Renal pelvis (tissue), 4 donors: ENCODE results near the gene PNPLA7. TPM values are rescaled to one million over a fixed set of nuclear protein-coding genes. Genes with fewer than 3 reads are reported as not detected.
"Not testable (repeated sequence)": the region's sequence is repeated elsewhere in the genome, so short reads cannot be mapped to it uniquely, and the experiment has no call there.

Experiments used
- DNase-seq: peaks from one replicate; pipeline ENCODE4 v3.0.0-alpha.2; 2013
- polyA plus RNA-seq, 3 donors: library from polyadenylated mRNA; unstranded; fragments of 120-200 nt; gene quantifications; one replicate each; pipeline ENCODE4 v1.2.1, GENCODE V29; 2013; ENCODE audit not compliant: insufficient read length in 3 of 3

PNPLA7 gene
- polyA plus RNA-seq, 3 donors: 2.0 to 4.0 (median 3.1) TPM

GRCh38 chr9:137543237-137543963 is 6.8 kb downstream of the PNPLA7 start:
- DNase-seq: no peak

GRCh38 chr9:137542486-137542885 is 7.7 kb downstream of the PNPLA7 start:
- DNase-seq: no peak

GRCh38 chr9:137540536-137540935 is 9.7 kb downstream of the PNPLA7 start:
- no peak for DNase-seq

- no peak for DNase-seq
Observed at GRCh38 chr9:137538058-137538457, 12.1 kb downstream of the PNPLA7 start.

- DNase-seq: not testable (repeated sequence)
Observed at GRCh38 chr9:137536594-137537131, 13.5 kb downstream of the PNPLA7 start.

GRCh38 chr9:137535120-137535428 is 15.1 kb downstream of the PNPLA7 start:
- DNase-seq: no peak

GRCh38 chr9:137534256-137535119 is 15.7 kb downstream of the PNPLA7 start:
- peak; percentile 69 for DNase-seq

GRCh38 chr9:137532891-137533468 is 17.2 kb downstream of the PNPLA7 start:
- DNase-seq: not testable (repeated sequence)

- no peak for DNase-seq
Observed at GRCh38 chr9:137531099-137531765, 19.0 kb downstream of the PNPLA7 start.

- DNase-seq: no peak
Observed at GRCh38 chr9:137530331-137530730, 19.9 kb downstream of the PNPLA7 start.

- no peak for DNase-seq
Observed at GRCh38 chr9:137524981-137525317, 25.3 kb downstream of the PNPLA7 start.

- DNase-seq: no peak
Observed at GRCh38 chr9:137524161-137524980, 25.8 kb downstream of the PNPLA7 start.

GRCh38 chr9:137522746-137523455 is 27.3 kb downstream of the PNPLA7 start:
- no peak for DNase-seq

GRCh38 chr9:137521405-137521985 is 28.7 kb downstream of the PNPLA7 start:
- DNase-seq: no peak

- no peak for DNase-seq
Observed at GRCh38 chr9:137520614-137521404, 29.4 kb downstream of the PNPLA7 start.

GRCh38 chr9:137519553-137519952 is 30.6 kb downstream of the PNPLA7 start:
- no peak for DNase-seq

GRCh38 chr9:137518661-137519459 is 31.3 kb downstream of the PNPLA7 start:
- not testable (repeated sequence) for DNase-seq

- no peak for DNase-seq
Observed at GRCh38 chr9:137516144-137516917, 33.9 kb downstream of the PNPLA7 start.
